ENCODE data around the gene MCM8.

The MCM8 gene

GRCh38 chr20:5949943-5950270 lies 545 bp upstream of the MCM8 start:
- no peak for DNase-seq

GRCh38 chr20:5967469-5967868 lies 17.0 kb downstream of the MCM8 start:
- no peak for DNase-seq

GRCh38 chr20:5968462-5968861 lies 18.0 kb downstream of the MCM8 start:
- no peak for DNase-seq

- DNase-seq = no peak
These were observed 19.0 kb downstream of the MCM8 start for GRCh38 chr20:5969348-5969935.

- DNase-seq = no peak
These were observed 19.5 kb downstream of the MCM8 start for GRCh38 chr20:5969940-5970339.

- DNase-seq = no peak
These were observed 19.9 kb downstream of the MCM8 start for GRCh38 chr20:5970381-5970780.

GRCh38 chr20:5971203-5971602 lies 20.8 kb downstream of the MCM8 start:
- no peak for DNase-seq

- no peak for DNase-seq
These were observed 22.7 kb downstream of the MCM8 start for GRCh38 chr20:5973172-5973571.

GRCh38 chr20:5973971-5974370 lies 23.5 kb downstream of the MCM8 start:
- no peak for DNase-seq

- no peak for DNase-seq
These were observed 24.1 kb downstream of the MCM8 start for GRCh38 chr20:5974531-5974930.

- no peak for DNase-seq
These were observed 25.3 kb downstream of the MCM8 start for GRCh38 chr20:5975778-5976177.

GRCh38 chr20:5977223-5977622 lies 26.8 kb downstream of the MCM8 start:
- DNase-seq = no peak

GRCh38 chr20:5977975-5978374 lies 27.5 kb downstream of the MCM8 start:
- DNase-seq = no peak

- no peak for DNase-seq
These were observed 29.3 kb downstream of the MCM8 start for GRCh38 chr20:5979801-5980200.

- no peak for DNase-seq
These were observed 30.5 kb downstream of the MCM8 start for GRCh38 chr20:5980720-5981538.

- no peak for DNase-seq
These were observed 36.9 kb downstream of the MCM8 start for GRCh38 chr20:5987383-5987782.

- no peak for DNase-seq
These were observed 39.1 kb downstream of the MCM8 start for GRCh38 chr20:5989539-5989938.

- DNase-seq = no peak
These were observed 40.5 kb downstream of the MCM8 start for GRCh38 chr20:5990946-5991345.

- no peak for DNase-seq
These were observed 41.4 kb downstream of the MCM8 start for GRCh38 chr20:5991623-5992441.

GRCh38 chr20:5996765-5997164 lies 46.3 kb downstream of the MCM8 start:
- DNase-seq = no peak

GRCh38 chr20:5999783-6000182 lies 49.3 kb downstream of the MCM8 start:
- no peak for DNase-seq

GRCh38 chr20:6000871-6001270 lies 50.4 kb downstream of the MCM8 start:
- no peak for DNase-seq

GRCh38 chr20:6006603-6006949 lies 56.1 kb downstream of the MCM8 start:
- no peak for DNase-seq

GRCh38 chr20:6007094-6007528 lies 56.7 kb downstream of the MCM8 start:
- DNase-seq = no peak
